Measurements from ENCODE around the gene NPAS3. TPM values are rescaled to one million over a fixed set of nuclear protein-coding genes. Genes with fewer than 3 reads are reported as not detected.

NPAS3 gene
- under 1 TPM in 4 of 6 experiments, not detected in 2; 0.11 to 0.83 (median 0.21) TPM for total RNA-seq
- long read RNA-seq = 0 reads

DNA sequence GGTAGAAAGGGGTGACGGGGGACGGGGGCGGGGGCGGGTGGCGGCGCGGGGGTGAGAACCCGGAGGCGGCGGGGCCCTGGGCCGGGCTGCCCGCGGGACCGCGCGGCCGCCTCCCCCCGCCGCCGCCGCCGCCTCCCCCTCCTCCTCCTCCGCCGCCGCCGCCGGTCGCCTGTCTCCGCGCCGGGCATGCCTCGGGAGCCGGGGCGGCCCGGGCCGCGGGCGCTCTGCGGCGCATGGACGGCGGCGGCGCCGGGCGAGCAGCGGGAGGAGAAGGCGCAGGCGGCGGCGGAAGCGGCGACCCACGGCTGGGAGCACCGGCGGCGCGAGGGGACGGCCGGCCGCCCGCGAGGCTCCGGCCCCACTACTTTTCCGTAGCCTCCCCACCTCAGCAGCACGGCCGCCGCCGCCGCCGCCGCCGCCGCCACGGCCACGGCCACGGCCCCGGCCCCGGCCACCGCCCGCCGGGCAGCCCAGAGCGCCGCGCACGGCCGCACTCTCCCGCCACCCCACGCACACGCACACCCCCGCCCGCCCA, at the start of gene NPAS3:
Gene NPAS3 (plus strand): TSS at position 161 of the 535 bp plus-strand sequence.
- peak; percentile 5 to 22 (median 10) for ATAC-seq
- Histone ChIP-seq H3K27ac (peak within 1 kb of the TSS; percentile 36 to 72 (median 53)), H3K4me3 (peak within 1 kb of the TSS; percentile 40 to 49 (median 43)), H3K36me3 (no peaks in the 10 kb centered on the region), H3K9me3 (no peaks in the 10 kb centered on the region), H3K4me1 (peaks cover 0 to 14% (median 0%) of the 10 kb centered on the region in 4 donors), H3K27me3 (peaks cover 0 to 18% of the 10 kb centered on the region in 2 donors)
- DNase-seq = peak in 1 of 3 donors; percentile 29
- no CpG with 5 or more reads among the region's 92 CpGs for WGBS (ENCODE audit: insufficient coverage, low coverage, low lambda C conversion rate, missing lambda C conversion rate)
- intact Hi-C loops (cut with DNase I) = no loop called here
- no peak for TF ChIP-seq POLR2A (IDR thresholded peaks at IDR 0.05)
- TF ChIP-seq, protein P1, sequence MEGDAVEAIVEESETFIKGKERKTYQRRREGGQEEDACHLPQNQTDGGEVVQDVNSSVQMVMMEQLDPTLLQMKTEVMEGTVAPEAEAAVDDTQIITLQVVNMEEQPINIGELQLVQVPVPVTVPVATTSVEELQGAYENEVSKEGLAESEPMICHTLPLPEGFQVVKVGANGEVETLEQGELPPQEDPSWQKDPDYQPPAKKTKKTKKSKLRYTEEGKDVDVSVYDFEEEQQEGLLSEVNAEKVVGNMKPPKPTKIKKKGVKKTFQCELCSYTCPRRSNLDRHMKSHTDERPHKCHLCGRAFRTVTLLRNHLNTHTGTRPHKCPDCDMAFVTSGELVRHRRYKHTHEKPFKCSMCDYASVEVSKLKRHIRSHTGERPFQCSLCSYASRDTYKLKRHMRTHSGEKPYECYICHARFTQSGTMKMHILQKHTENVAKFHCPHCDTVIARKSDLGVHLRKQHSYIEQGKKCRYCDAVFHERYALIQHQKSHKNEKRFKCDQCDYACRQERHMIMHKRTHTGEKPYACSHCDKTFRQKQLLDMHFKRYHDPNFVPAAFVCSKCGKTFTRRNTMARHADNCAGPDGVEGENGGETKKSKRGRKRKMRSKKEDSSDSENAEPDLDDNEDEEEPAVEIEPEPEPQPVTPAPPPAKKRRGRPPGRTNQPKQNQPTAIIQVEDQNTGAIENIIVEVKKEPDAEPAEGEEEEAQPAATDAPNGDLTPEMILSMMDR (IDR thresholded peaks at IDR 0.05) = no peak

DNA sequence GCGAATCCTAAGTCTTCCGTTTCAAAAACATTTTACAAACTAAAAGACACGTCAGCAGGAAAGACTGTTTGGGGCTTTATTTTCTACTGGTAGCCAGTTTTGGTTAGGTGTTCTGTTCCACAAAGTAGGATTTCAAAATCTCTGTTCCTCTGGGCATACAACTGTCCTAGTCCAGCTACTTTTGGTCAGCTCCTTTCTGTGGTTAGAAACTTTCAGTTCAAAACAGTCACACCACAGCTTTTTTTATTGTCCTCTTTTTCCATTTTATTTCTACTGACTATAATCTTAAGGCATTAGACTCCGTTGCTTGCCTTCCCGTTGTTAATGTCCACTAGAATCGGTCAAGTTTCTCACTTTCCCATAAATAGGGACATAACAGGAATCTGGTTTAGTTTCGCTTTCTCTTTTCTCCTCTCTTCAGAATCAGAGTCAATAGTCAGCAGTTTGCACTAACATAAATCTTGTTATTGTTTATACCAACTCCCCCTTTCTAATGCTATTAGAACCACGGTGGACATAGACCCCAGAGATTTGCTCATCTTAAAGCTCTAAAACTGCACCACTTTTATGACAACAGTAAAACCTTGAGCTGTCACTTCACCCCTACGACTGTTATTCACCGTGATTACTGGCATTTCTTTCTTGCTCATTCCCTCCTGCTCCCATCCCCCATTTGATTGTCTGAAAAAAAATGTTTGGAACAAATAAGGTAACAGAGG, 41.5 kb upstream of the NPAS3 start:
- Histone ChIP-seq H3K27ac (peak overlapping the region; percentile 78 to 92 (median 88)), H3K36me3 (no peaks in the 10 kb centered on the region), H3K27me3 (no peaks in the 10 kb centered on the region), H3K4me1 (no peaks in the 10 kb centered on the region), H3K4me3 (peak overlapping the region; percentile 41 to 58 (median 50)), H3K9me3 (no peaks in the 10 kb centered on the region)
- peak; percentile 89 to 92 (median 90) for ATAC-seq
- WGBS (ENCODE audit: insufficient coverage, low coverage, low lambda C conversion rate, missing lambda C conversion rate) = 9% methylated on average over 10 of the region's 10 CpGs
- no peak for DNase-seq
- intact Hi-C loops (cut with DNase I) = no loop called here
- no peak for TF ChIP-seq POLR2A (IDR thresholded peaks at IDR 0.05)
- TF ChIP-seq, protein P1 (IDR thresholded peaks at IDR 0.05) = no peak

DNA sequence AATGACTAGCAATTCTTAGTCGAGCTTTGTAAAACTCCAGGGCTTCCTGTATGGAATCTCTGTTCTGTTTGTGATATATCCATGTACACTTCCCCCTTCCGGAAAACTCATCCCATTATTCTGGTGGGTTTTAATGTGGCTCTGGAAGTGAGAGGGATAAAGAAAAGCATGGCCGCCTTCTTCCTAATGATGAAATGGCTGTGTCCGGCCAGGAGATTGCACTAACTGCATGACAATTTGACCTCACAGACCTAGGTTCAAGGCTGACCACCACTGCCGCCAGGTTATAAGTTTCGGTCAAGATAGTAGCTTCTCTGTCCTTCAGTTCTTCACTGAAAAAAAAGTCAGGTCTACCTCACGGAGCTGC, 41.0 kb upstream of the NPAS3 start:
- DNase-seq (no peak), ATAC-seq (peak; percentile 36 to 74 (median 54))
- Histone ChIP-seq H3K27ac (peak overlapping the region; percentile 78 to 92 (median 88)), H3K4me1 (no peaks in the 10 kb centered on the region), H3K27me3 (no peaks in the 10 kb centered on the region), H3K4me3 (peak overlapping the region; percentile 41 to 58 (median 50)), H3K36me3 (no peaks in the 10 kb centered on the region), H3K9me3 (no peaks in the 10 kb centered on the region)
- 46% methylated on average over 7 of the region's 7 CpGs for WGBS (ENCODE audit: insufficient coverage, low coverage, low lambda C conversion rate, missing lambda C conversion rate)
- intact Hi-C loops (cut with DNase I) = no loop called here
- no peak for TF ChIP-seq POLR2A (IDR thresholded peaks at IDR 0.05)
- TF ChIP-seq, protein P1 (IDR thresholded peaks at IDR 0.05) = no peak

- intact Hi-C loops (cut with DNase I) = no loop called here
- no peaks in the 10 kb centered on the region for H3K4me1 ChIP-seq
- DNase-seq (no peak), ATAC-seq (no peak)
- TF ChIP-seq, protein P1 (IDR thresholded peaks at IDR 0.05) = no peak
- no peak for TF ChIP-seq POLR2A (IDR thresholded peaks at IDR 0.05)
- H3K27me3 ChIP-seq = no peaks in the 10 kb centered on the region
- 69% methylated on average over 2 of the region's 2 CpGs for WGBS (ENCODE audit: insufficient coverage, low coverage, low lambda C conversion rate, missing lambda C conversion rate)
- H3K9me3 ChIP-seq = no peaks in the 10 kb centered on the region
- H3K36me3 ChIP-seq = no peaks in the 10 kb centered on the region
- H3K4me3 ChIP-seq = no peak overlapping the region
- H3K27ac ChIP-seq = no peak overlapping the region
Measured at GRCh38 chr14:32898876-32899275, 39.8 kb upstream of the NPAS3 start.
